GM12878 (cell line): Measurements from ENCODE around the gene TENT4B. TPM values are rescaled to one million over a fixed set of nuclear protein-coding genes. Genes with fewer than 3 reads are reported as not detected.
A peak's percentile ranks its signal among the peaks of the same experiment; 100 is the strongest.

Experiments used
- ATAC-seq: fragments of 200-7000 bp; cut with Tn5 transposase; 3 replicates; pipeline ENCODE4 v1.9.1; 2020; ENCODE audit warnings: mild to moderate bottlenecking, moderate library complexity
- BruUV-seq: library from RNA; stranded (reverse); fragments of 400-500 nt; replicated peaks from 2 replicates; lab custom pipeline; 2021; lab: Mats Ljungman, UMichigan
- CTCF ChIA-PET: fragments of 300-600 bp; sonication (Branson Sonifier 250); formaldehyde crosslinking; extraction: SDS; loops from one replicate; lab custom pipeline; 2021; ENCODE audit warnings: inconsistent platforms; lab: Yijun Ruan, JAX
- POLR2A ChIA-PET: fragments of 350-600 bp; formaldehyde crosslinking; extraction: SDS; loops from one replicate; lab custom pipeline; 2021; ENCODE audit warnings: inconsistent platforms; lab: Charles Lee
- RAD21 ChIA-PET: fragments of 300-600 bp; sonication (Branson Sonifier 250); formaldehyde crosslinking; loops from one replicate; lab custom pipeline; 2023; ENCODE audit warnings: antibody characterized with exemption; ENCODE audit not compliant: unreplicated experiment; lab: Charles Lee
- SMC1A ChIA-PET: fragments of 300-600 bp; sonication (Branson Sonifier 250); formaldehyde crosslinking; loops from one replicate; lab custom pipeline; 2023; ENCODE audit not compliant: unreplicated experiment, uncharacterized antibody; lab: Charles Lee
- DNase-seq: peaks from one replicate; pipeline ENCODE4 v3.0.0-alpha.2; 2011; ENCODE audit warnings: low read depth, low spot score
- FAIRE-seq: peaks from 3 replicates; lab custom pipeline; 2011; peaks lifted over from hg19 to GRCh38; lab: Jason Lieb, UNC
- H2AFZ ChIP-seq: 2 replicates; pipeline ENCODE4 v1.6.0; 2011; ENCODE audit warnings: low read depth, low read length, control low read depth; ENCODE audit not compliant: control insufficient read depth
- H3K27ac ChIP-seq: 2 replicates; pipeline ENCODE4 v1.5.1; 2011; ENCODE audit warnings: control low read depth; ENCODE audit not compliant: control insufficient read depth, insufficient read depth
- H3K27me3 ChIP-seq, 2 experiments: replicated peaks in 1 of 2; 2 replicates each; pipeline versions ENCODE4 v1.6.0 to v1.6.1; 2011; ENCODE audit warnings: low read length in 1 of 2; ENCODE audit not compliant: control insufficient read depth in 2 of 2, insufficient read depth in 2 of 2
- H3K36me3 ChIP-seq, 2 experiments: 2 replicates each; pipeline ENCODE4 v1.5.1; 2011; ENCODE audit warnings: low read length in 1 of 2; ENCODE audit not compliant: control insufficient read depth in 2 of 2, insufficient read depth in 2 of 2
- H3K4me1 ChIP-seq: 2 replicates; pipeline ENCODE4 v1.6.1; 2011; ENCODE audit warnings: mild to moderate bottlenecking, low read length, moderate library complexity, mixed read lengths; ENCODE audit not compliant: control insufficient read depth, insufficient read depth
- H3K4me2 ChIP-seq: 2 replicates; pipeline ENCODE4 v1.6.0; 2011; ENCODE audit warnings: control low read depth; ENCODE audit not compliant: control insufficient read depth, insufficient read depth
- H3K4me3 ChIP-seq: fragments of 200-600 bp; sonication (generic); 2 replicates; pipeline ENCODE4 v1.5.1; 2016
- H3K79me2 ChIP-seq: 2 replicates; pipeline ENCODE4 v1.6.0; 2011; ENCODE audit warnings: low read length; ENCODE audit not compliant: control insufficient read depth, insufficient read depth
- H3K9ac ChIP-seq: 2 replicates; pipeline ENCODE4 v1.8.0; 2011; ENCODE audit warnings: low read length, control low read depth, mixed read lengths; ENCODE audit not compliant: control insufficient read depth, insufficient read depth
- H3K9me3 ChIP-seq: replicated peaks from 3 replicates; pipeline ENCODE4 v1.5.1; 2011; ENCODE audit warnings: mild to moderate bottlenecking, low read length; ENCODE audit not compliant: control insufficient read depth, insufficient read depth
- H4K20me1 ChIP-seq: 2 replicates; pipeline ENCODE4 v1.6.0; 2011; ENCODE audit not compliant: control insufficient read depth, insufficient read depth
- CHD2 ChIP-seq: IDR thresholded peaks from 2 replicates; pipeline ENCODE4 v1.6.1; 2011; ENCODE audit warnings: low read depth, low read length, improper control_type of control experiment, borderline replicate concordance
- EP300 ChIP-seq, 2 experiments: fragments of 150-350 bp in 1 of 2; IDR thresholded peaks; 2 replicates each; pipeline ENCODE4 v1.6.1; 2011 to 2012; ENCODE audit warnings: low read depth in 2 of 2, low read length in 2 of 2, borderline replicate concordance in 1 of 2, improper control_type of control experiment in 1 of 2, inconsistent platforms in 1 of 2; ENCODE audit not compliant: control insufficient read depth in 1 of 2
- IKZF2 ChIP-seq, 2 experiments: fragments of 450-650 bp; IDR thresholded peaks; 2 replicates each; pipeline ENCODE4 v1.6.1; 2017; ENCODE audit warnings: mild to moderate bottlenecking in 2 of 2, moderate library complexity in 2 of 2
- IRF4 ChIP-seq: IDR thresholded peaks from 2 replicates; pipeline ENCODE4 v1.6.1; 2011; ENCODE audit warnings: low read depth, low read length
- JUNB ChIP-seq: IDR thresholded peaks from 2 replicates; pipeline ENCODE4 v1.6.1; 2016; ENCODE audit warnings: antibody characterized with exemption, mild to moderate bottlenecking
- MXI1 ChIP-seq: fragments of 150-350 bp; IDR thresholded peaks from 2 replicates; pipeline ENCODE4 v1.6.1; 2011; ENCODE audit warnings: low read depth, mild to moderate bottlenecking, inconsistent platforms, low read length, improper control_type of control experiment
- PML ChIP-seq: IDR thresholded peaks from 2 replicates; pipeline ENCODE4 v1.6.1; 2012; ENCODE audit warnings: low read length, inconsistent platforms
- RAD51 ChIP-seq: fragments of 450-650 bp; IDR thresholded peaks from 2 replicates; pipeline ENCODE4 v1.6.1; 2016; ENCODE audit warnings: moderate library complexity, mild to moderate bottlenecking, inconsistent platforms
- RCOR1 ChIP-seq: conservative IDR thresholded peaks from 2 replicates; pipeline ENCODE4 v1.6.1; 2012; ENCODE audit warnings: low read depth, low read length, improper control_type of control experiment
- SP1 ChIP-seq: IDR thresholded peaks from one replicate; pipeline ENCODE4 v1.6.1; 2011; ENCODE audit warnings: low read depth, low read length
- WGBS: methylation state at CpG from one replicate; pipeline ENCODE4 v1.1.6; 2016; ENCODE audit warnings: low lambda C conversion rate; ENCODE audit not compliant: insufficient replicate concordance, insufficient coverage; ENCODE audit errors: missing lambda C conversion rate; 5-methylcytosine and 5-hydroxymethylcytosine counted together
- in situ Hi-C: fragments of 300-500 bp; cut with MboI; formaldehyde crosslinking; loops from 9 replicates; pipeline ENCODE4 v1.14.3; 2018; ENCODE audit warnings: mixed read lengths
- intact Hi-C: fragments of 100-400 bp; cut with micrococcal nuclease; formaldehyde crosslinking; loops from one replicate; pipeline ENCODE4 v1.14.2; 2022; ENCODE audit not compliant: unreplicated experiment
- polyA plus RNA-seq, 11 experiments: library from polyadenylated mRNA; depleted of rRNA in 4 of 11; unstranded in 6 of 11; stranded (reverse) in 5 of 11; fragments of >200 nt; fragmentation: Nextera tagmentation in 4 of 11; fragmentation: Illumina TruSeq in 1 of 11; extraction: Ambion mirVana in 4 of 11; extraction: Trizol in 1 of 11; gene quantifications; 1 replicate in 1 of 11; 2 replicates in 10 of 11; pipeline versions ENCODE4 v1.2.1 to v1.2.3, GENCODE V29; 2011 to 2016; ENCODE audit warnings: inconsistent platforms in 2 of 11, missing spikeins in 2 of 11, low read depth in 1 of 11
- total RNA-seq, 4 experiments: library from RNA; depleted of rRNA in 3 of 4; stranded (reverse); fragments of >200 nt in 3 of 4; fragmentation: Illumina TruSeq in 1 of 4; extraction: Trizol in 1 of 4; gene quantifications; 2 replicates each; pipeline versions ENCODE4 v1.2.1 to v1.2.3, GENCODE V29; 2013 to 2021
- TF ChIP-seq, protein P1 (sequence below): fragments of 450-650 bp; formaldehyde crosslinking; IDR thresholded peaks from 2 replicates; pipeline ENCODE4 v1.4.0; 2020; ENCODE audit warnings: mild to moderate bottlenecking, moderate library complexity
- TF ChIP-seq, protein P2 (sequence below): IDR thresholded peaks from 2 replicates; pipeline ENCODE4 v1.6.1; 2012; ENCODE audit warnings: low read depth, low read length, improper control_type of control experiment
- TF ChIP-seq, protein P3 (sequence below): IDR thresholded peaks from 2 replicates; pipeline ENCODE4 v1.6.1; 2011; ENCODE audit warnings: borderline replicate concordance, low read depth, mild to moderate bottlenecking, moderate library complexity, low read length; ENCODE audit not compliant: insufficient read depth, poor library complexity, severe bottlenecking

The TENT4B gene
- total and polyA plus RNA-seq, 10 of the 15 experiments (the other 5 are each of a cell fraction or from before 2014, with no cell fraction given), result 4.4 to 16.7 (median 10.8) TPM

DNA sequence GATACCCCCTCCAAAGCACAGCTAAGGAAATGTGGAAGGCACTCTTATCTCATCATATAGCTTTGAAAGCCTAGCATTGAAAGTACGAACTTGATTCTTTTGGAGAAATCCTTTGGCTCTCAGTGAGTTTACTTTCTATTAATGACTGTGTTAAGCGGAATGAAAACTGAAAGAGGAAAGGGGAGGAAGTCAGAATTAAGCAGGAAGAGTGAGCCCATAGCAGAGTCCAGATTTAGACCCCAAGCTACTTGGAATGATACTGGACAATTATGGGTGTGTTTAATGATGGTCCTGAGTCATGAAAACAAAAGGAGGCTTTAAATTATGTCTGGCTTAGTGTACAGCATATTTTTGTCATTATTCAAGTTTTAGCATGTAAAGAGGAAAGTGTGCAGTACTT is 42.2 kb downstream of the TENT4B start:
- peak overlapping the region; percentile 43; the same call in 1 of the 2 replicates for H3K4me3 ChIP-seq
- in situ Hi-C loops, result no loop called here
- H3K4me2 ChIP-seq, result peak overlapping the region; percentile 70
- no peak overlapping the region; the same call in 1 of the 2 replicates for H3K9ac ChIP-seq
- peak; percentile 12 for ATAC-seq
- CTCF ChIA-PET, result interaction anchor here (0.7 to 6.2 kb wide), 7 partner anchors 9 to 491 kb away, joined by 3 to 70 read pairs (median 4); partner anchors contain the start of gene CNEP1R1
- H3K9me3 ChIP-seq, result no peaks in the 10 kb centered on the region; the same call in 2 of the 3 replicates
- H3K4me1 ChIP-seq, result peaks cover 42% of the 10 kb centered on the region
- no peaks in the 10 kb centered on the region for H3K36me3 ChIP-seq
- no peaks in the 10 kb centered on the region for H4K20me1 ChIP-seq
- FAIRE-seq, result no peak
- H3K27me3 ChIP-seq, result no peaks in the 10 kb centered on the region
- no TSS peak for BruUV-seq
- DNase-seq, result no peak
- H3K79me2 ChIP-seq, result peaks cover 55% of the 10 kb centered on the region
- intact Hi-C loops, result loop anchor here (2.0 kb wide), 1 partner anchor 70 kb away; no protein-coding TSS in a partner anchor
- RAD21 ChIA-PET, result interaction anchor here (1.0 to 3.0 kb wide), 5 partner anchors 8 to 170 kb away, joined by 3 to 13 read pairs (median 5); partner anchors contain the start of gene CNEP1R1
- POLR2A ChIA-PET, result interaction anchor here (1.2 to 2.0 kb wide), 3 partner anchors 40 to 74 kb away, joined by 3 to 13 read pairs (median 5); no protein-coding TSS in a partner anchor
- peak overlapping the region; percentile 75 for H3K27ac ChIP-seq
- SMC1A ChIA-PET, result interaction anchor here (0.6 to 3.0 kb wide), 11 partner anchors 15 to 471 kb away, joined by 3 to 13 read pairs (median 4); partner anchors contain the start of gene CNEP1R1
- no peak overlapping the region for H2AFZ ChIP-seq
- 28% methylated on average over 2 of the region's 2 CpGs for WGBS
- TF ChIP-seq, protein P1, sequence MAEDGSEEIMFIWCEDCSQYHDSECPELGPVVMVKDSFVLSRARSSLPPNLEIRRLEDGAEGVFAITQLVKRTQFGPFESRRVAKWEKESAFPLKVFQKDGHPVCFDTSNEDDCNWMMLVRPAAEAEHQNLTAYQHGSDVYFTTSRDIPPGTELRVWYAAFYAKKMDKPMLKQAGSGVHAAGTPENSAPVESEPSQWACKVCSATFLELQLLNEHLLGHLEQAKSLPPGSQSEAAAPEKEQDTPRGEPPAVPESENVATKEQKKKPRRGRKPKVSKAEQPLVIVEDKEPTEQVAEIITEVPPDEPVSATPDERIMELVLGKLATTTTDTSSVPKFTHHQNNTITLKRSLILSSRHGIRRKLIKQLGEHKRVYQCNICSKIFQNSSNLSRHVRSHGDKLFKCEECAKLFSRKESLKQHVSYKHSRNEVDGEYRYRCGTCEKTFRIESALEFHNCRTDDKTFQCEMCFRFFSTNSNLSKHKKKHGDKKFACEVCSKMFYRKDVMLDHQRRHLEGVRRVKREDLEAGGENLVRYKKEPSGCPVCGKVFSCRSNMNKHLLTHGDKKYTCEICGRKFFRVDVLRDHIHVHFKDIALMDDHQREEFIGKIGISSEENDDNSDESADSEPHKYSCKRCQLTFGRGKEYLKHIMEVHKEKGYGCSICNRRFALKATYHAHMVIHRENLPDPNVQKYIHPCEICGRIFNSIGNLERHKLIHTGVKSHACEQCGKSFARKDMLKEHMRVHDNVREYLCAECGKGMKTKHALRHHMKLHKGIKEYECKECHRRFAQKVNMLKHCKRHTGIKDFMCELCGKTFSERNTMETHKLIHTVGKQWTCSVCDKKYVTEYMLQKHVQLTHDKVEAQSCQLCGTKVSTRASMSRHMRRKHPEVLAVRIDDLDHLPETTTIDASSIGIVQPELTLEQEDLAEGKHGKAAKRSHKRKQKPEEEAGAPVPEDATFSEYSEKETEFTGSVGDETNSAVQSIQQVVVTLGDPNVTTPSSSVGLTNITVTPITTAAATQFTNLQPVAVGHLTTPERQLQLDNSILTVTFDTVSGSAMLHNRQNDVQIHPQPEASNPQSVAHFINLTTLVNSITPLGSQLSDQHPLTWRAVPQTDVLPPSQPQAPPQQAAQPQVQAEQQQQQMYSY (CRISPR knock-in tag), result no peak
- TF ChIP-seq PML (no peak), SP1 (no peak), IKZF2 (IDR thresholded peaks at IDR 0.05) (peak; percentile 13 to 34; a peak in 2 of 4 replicates), JUNB (0 out of 2 replicates have a peak, but pooled peaks have one; percentile 18), RCOR1 (no peak), EP300 (IDR thresholded peaks at IDR 0.05; ENCODE audit: borderline replicate concordance in 1 of 2, control insufficient read depth in 1 of 2, low read depth in 2 of 2, low read length in 2 of 2) (no peak), IRF4 (no peak), CHD2 (no peak), MXI1 (no peak), RAD51 (no peak)
- TF ChIP-seq, protein P2, sequence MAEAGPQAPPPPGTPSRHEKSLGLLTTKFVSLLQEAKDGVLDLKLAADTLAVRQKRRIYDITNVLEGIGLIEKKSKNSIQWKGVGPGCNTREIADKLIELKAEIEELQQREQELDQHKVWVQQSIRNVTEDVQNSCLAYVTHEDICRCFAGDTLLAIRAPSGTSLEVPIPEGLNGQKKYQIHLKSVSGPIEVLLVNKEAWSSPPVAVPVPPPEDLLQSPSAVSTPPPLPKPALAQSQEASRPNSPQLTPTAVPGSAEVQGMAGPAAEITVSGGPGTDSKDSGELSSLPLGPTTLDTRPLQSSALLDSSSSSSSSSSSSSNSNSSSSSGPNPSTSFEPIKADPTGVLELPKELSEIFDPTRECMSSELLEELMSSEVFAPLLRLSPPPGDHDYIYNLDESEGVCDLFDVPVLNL, result no peak
- TF ChIP-seq, protein P3, sequence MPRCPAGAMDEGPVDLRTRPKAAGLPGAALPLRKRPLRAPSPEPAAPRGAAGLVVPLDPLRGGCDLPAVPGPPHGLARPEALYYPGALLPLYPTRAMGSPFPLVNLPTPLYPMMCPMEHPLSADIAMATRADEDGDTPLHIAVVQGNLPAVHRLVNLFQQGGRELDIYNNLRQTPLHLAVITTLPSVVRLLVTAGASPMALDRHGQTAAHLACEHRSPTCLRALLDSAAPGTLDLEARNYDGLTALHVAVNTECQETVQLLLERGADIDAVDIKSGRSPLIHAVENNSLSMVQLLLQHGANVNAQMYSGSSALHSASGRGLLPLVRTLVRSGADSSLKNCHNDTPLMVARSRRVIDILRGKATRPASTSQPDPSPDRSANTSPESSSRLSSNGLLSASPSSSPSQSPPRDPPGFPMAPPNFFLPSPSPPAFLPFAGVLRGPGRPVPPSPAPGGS, result no peak
